Stimulated activated CD4-positive, alpha-beta T cell treated with anti-CD3 and anti-CD28 coated beads, Interleukin-15, amount 100 ng/mL, for 1 hour (primary cell): Measurements from ENCODE around the gene CEP112.
"Not testable (repeated sequence)": the region's sequence is repeated elsewhere in the genome, so short reads cannot be mapped to it uniquely, and the experiment has no call there.

Experiments
- DNase-seq, 2 donors: peaks; one replicate each; pipeline ENCODE4 v3.0.0-alpha.2; 2020; ENCODE audit warnings: low read depth in 1 of 2, low spot score in 1 of 2

The CEP112 gene

DNA sequence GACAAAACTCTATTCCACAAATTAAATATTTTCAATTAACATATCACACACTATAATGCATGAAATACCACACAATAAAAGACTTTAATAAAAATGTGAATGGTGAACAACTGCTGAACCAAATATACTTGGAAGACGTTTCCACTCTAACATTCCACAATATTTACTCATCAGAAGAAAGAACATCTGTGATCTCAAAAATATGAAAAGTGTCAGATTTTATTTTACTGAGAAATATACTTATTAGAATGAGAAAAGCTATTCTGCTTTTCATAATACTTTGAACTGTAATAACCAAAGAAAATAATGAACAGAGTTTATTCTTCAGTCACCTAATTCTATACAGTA lies 448.7 kb downstream of the CEP112 start:
- no peak for DNase-seq

DNA sequence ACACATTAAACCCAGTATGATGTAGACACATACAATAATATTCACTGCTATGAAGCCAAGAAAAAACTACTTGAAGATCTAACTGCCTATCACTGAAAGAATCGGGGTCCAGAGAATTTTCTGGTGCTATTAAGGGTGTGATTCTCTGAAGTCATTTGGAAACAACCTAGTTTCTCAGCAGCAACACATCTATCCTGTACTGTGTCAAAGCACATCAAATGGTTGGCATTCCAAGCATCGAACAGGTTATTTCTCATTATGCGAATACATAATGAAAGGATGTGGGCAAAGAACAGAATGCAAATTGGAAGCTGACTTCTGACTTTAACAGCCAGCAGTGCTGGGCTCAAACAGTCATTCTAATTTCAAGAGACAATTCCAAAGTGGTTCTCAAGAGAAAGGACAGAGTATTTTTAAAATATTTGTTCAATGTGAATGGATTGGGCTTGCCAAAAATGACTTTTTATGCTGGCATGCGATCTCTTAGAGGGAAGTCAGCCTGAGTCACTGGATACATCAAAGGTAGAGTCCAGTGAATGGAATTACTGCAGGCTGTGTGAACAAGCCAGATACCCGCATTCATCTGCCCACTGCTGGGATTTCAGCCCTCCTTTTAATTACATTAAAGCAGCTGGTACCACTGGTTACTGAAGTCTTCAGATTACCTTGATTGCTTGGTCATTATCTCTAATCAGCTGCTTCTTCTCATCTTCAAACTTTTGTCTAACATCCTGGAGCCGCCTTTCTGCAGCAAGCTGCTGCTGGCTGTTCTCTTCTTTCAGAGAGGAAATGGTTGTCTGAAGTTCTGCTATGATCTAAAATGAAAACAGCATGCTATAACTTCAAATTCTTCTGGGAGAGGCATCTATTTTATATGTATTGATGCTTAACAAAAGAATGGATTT lies 449.3 kb downstream of the CEP112 start:
- no peak for DNase-seq

DNA sequence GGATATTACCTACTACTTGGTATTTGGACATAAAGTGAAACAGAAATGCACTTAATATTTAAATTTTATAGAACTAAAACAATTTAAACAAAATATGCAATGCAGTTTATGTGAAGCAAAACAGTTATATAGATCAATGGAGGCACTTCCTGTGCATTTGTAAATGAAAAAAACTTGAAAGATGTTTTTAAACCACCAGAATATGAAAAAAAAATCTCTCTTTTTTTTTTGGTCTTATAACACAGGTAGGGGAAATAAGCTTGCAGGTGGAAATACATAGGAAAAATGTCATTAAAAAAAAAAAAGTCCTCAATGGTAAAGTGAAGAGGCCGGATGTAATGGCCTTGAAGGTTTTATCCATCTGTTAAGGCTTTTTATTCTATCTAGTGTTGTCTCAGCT lies 450.2 kb downstream of the CEP112 start:
- DNase-seq = no peak

DNA sequence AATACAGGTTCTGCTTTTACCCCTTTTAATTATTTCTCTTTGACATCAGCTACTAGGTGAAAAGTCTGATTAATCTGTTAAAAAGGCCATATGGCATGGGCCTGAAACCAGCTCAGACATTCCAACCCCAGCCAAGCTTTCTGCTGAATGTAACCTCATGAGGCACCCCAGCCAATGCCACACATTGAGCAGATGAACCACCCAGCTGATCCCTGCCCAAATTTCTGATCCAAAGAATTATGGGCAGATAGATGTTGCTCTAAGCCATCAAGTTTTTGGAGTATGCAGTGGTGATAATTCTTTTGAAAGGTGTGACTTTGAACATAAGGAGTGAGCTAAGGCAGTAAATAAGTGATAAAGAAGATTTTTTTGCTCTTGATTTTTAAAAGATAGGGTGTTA lies 452.9 kb downstream of the CEP112 start:
- DNase-seq = no peak

DNA sequence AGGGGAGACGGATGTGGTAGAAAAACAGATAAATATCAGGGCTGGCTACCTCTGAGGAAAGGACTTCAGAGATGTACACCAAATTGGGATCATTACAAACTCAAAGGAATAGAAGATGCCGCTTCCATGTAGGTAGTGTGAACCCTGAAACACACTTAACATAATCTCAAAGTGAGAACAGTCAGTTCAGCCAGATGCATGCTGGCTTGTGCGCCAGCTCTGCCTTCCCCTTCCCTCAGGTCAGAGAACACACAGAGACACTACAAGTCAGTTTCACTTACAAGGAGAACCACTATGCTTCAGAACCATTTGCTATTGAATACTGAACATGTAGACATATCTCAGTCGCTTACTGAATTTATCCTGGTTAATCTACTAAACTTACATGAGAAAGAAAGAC lies 454.5 kb downstream of the CEP112 start:
- DNase-seq = no peak

DNA sequence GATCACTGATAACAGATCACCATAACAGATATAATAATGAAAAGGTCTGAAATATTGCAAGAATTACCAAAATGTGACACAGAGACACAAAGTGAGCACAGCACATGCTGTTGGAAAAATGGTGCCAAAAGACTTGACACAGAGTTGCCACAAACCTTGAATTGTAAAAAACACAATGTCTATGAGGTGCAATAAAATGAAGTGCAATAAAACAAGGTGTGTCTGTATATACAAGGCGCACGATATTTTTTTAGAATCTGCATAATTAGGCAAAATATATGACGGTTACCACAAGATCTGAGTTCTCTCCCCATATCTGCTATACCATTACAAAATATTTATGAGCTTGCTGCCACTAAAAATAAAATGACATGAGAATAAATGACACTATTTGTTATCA lies 458.6 kb downstream of the CEP112 start:
- DNase-seq = no peak

DNA sequence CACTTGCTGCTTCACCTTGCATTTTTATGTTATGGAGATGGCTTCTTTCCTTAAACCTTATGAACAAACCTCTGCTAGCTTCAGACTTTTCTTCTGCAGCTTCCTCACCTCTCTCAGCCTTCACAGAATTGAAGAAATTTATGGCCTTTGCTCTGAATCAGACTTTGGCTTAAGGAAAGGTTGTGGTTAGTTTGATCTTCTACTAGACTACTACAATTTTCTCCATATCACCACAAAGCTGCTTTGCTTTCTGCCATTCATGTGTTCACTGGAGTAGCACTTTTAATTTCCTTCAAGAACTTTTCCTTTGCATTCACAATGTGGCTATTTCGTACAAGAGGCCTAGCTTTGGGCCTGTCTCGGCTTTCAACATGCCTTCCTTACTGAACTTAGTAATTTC lies 459.3 kb downstream of the CEP112 start:
- DNase-seq = not testable (repeated sequence)

DNA sequence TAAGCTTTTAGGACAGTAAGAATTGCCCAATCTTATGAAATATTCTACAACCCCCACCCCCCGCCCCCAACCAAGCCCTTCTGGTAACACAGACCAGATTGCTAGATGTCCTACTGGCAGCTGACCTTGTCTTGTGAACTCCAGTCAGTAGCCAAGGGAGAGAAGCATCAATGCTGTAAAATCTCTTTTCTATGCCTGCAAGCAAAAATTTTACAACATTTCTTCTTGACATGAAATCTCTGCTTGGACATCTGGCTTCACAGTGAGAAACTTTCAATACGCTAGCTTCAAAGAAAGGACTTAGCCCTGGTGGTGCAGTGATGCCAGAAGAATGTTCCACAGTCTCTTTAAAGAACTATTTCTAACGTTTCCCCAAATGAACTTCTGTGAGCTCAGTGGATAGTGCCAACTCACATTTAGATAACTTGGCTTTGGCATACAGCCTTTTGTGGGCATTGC lies 461.2 kb downstream of the CEP112 start:
- DNase-seq = no peak

DNA sequence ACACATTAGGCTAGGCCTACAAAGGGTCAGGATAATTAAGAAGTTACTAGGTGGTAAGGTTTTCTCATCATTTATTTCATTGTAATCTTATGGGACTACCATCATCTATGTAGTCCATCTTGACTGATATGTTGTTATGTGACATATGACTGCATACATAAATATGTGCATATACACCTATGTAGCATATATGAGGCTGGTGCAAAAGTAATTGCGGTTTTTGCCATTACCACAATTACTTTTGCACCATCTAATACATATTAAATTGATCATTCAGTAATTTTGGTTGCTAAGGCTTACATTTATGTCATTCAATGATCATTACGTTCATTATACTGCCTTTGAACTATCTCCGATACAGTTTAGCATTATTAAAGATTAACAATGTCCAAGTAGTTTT lies 462.7 kb downstream of the CEP112 start:
- no peak for DNase-seq

DNA sequence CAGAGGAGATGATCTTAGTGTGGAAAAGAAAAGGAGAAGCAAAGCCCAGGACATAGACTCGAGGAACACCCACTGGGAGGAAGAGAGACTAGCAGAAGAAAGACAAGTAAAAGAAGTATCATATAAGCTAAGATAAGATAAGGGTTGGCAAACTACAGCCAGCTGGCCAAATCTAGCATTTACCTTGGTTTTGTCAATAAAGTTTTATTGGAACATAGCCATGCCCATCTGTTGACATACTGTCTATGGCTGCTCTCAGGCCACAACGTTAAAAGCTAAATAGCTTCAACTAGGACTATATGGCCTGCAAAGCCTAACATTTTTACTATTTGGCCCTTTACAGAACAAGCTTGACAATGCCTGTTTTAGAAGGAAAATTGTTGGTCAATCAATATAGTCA lies 464.1 kb downstream of the CEP112 start:
- DNase-seq = no peak

DNA sequence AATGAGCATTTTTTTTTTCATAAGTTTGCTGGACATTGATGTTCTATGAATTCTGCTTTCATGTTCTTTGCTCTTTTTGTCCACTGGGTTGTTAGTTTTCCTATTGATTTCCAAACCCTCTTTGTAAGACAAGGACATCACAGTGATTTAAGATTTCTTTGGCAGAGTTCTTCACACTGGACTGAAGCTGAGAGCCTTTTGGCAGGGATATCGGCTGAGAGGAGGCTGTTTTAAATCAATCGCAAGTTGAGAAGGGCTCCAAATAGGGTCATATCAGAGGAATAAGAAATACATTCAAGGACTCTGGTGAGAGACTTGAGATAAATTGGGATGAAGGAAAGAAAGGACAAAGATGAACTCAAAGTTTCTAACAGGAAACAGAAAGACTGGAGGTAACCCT lies 464.7 kb downstream of the CEP112 start:
- no peak for DNase-seq

DNA sequence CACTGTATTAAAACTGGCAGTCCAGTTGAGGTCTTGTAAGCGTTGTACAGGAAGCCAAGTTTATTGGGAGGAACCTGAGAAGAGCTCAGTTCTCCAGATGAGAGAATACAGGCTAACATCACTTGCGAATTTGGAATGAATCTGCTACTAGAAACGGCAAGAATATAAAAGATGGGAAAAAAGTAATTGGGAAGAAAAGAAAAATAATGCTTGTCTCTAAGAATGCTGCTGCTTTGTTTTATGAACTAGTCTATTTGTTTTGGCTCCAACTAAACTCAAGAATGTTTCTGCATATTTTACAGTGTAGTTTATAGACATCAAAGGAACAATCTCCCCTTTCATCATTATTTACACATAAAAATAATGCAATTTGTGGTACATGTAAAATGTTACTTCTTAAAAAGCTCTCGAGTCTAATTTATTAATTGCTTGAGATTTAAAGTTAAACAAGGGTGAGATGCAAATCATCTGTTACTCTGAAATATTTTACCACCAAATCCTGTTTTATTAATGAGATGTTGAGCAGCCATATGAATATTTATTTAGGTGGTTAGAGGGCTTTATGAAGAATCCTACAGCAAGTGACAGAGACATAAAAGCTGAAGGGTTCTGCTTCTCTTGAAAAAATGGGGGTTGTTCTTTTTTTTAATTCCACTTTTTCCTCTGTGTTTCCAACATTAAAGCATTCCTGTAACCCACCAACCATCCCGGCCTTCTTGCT lies 468.3 kb downstream of the CEP112 start:
- no peak for DNase-seq

DNA sequence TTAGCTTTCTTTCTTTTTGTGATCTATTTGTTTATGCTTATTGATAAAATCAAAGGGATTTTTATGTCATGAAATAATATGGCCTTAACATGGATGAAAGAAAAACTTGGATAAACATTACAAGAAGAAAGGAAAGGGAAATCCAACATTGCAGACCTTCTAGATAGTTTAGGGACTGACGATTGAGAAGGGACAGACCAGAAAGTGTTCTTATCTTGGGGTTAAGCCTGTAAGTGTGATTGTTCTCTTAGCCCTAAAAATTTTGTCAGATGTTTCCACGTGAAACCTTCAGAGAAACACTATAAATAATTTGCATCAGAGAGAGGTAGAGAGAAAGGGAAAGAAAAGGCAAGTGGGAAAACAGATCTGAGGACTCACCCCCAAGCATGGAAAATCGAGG lies 473.3 kb downstream of the CEP112 start:
- DNase-seq = no peak

DNA sequence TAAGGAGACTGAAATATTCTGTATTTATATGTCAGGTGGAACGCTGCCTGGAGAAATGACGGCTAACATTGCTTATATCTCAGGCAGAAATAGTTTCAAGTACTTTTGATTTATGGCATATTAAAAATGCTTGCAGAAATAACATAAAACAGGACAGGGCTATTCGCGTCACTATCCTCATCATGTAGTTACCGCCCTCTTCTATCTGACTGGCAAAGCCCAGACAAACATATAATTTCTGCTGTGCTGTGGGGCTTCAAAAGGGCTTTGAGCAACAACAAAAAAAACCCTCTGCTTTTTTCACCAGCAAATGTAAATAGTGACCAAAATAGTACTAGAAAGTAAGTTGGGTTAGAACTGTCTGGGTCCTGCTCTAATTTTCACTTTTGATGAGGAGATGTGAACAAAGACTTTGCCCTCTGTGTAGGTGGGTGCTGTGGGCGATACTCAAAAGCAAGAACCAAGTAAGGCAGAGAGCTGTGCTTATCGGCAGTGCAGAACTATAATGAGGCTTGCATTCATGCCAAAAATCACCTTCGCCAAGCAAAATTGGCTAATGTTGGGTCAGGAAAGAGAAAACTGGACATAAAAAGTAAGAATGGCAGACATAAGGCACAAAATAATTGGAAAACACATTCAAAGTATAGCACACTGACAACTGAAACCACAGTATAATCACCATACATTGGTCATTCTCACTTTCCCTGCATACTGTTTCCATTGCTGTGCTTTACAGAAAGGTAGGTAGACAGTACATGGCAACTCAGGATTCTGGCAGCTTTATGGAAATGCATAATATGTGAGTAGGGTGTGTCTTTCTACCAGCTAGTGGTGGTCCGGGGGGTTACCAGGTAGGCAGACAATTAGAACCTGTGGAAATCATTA lies 479.3 kb downstream of the CEP112 start:
- DNase-seq = no peak

DNA sequence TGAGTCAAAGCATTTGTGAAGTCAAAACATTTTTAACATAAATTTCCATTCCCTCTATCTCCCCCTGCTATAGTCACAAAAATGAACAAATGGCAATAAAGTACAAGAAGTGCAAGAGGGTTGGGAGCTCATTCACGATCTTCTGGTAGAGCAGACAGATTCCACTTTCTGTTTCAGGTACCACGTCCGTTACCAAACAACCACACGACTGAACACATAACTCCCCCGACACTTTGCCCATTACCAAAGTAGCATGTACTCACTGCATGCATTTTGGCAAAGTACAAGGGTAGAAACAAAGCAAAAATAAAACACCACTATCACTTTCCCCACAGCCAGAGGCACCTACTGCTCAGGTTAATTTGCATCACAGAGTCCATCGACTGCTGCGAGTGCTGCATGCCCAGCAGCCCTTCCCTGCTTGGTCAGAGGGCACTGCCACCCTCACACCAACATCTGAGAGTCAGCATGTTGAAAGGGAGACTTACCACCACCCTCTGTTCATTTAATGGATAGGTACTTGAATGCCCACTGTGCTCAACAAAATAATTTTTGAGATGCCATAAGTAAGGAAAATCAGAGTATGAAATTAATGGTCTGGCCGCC lies 480.2 kb downstream of the CEP112 start:
- DNase-seq = no peak

DNA sequence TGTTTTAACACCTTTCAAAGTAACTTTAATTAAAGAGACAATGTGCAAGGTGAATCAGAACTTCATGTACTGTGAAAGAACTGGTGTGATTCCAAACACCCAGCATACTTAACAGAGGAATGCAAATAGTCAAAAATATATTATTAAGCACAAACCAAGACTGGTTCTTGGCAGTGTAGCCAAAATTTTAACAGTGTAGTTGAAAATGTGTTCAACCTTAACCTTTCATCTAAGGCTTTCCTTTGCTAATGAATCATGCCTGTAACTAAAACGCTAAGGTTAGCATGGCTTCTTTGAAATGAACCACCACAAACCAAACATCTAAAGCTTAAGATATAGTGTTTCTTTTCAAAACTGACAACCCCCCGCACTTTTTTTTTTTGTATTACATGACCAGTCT lies 484.2 kb downstream of the CEP112 start:
- no peak for DNase-seq

DNA sequence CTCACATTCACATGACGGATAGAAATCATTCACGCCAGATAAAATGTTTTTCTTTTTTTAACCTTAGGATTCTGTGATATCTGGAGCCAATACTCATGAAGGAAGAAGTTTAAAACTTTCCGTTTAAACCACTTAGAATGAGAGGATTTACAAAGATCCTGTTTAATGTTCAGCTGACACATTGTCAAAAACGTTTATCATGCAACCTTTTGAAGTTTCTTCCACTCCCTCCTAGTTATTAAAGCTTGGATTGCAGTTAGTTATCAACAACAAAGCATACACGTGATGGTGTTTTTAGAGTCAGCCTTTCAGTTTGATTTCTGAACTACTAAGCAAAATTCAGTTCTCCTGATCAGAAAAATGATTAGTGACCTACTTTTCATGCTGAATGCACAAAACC lies 487.2 kb downstream of the CEP112 start:
- no peak for DNase-seq

DNA sequence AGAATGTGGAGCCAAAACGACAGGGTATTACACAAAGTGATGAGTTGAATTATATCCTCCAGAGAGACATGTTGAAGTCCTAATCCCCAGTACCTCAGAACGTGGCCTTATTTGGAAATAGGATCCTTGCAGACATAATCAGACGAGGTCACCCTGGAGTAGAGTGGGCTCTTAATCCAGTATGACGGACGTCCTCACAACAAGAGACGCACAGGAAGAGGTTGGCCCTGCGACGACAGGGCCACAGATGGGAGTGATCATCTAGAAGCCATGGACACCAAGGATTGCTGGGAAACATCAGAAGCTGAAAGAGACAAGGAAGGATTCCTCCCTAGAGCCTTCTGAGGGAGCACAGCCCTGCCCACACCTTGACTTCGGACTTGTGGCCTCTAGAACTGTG lies 488.0 kb downstream of the CEP112 start:
- no peak for DNase-seq

DNA sequence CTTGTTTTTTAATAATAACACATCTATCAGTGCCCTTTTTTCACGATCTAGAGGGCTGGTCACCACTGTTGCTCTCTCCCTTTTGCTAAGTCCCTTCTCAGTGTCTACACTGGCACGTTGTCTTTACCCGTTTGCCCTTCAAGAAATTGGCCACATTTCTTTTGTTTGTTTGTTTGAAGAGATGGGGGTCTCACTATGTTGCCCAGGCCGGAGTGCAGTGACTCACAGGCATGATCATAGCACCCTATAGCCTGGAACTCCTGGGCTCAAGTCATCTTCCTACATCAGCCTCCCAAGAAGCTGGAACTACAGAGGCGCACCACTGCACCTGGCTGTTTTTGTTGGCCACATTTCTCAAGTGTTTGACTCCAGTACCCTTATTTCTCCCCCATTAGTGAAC lies 492.5 kb downstream of the CEP112 start:
- DNase-seq = no peak

DNA sequence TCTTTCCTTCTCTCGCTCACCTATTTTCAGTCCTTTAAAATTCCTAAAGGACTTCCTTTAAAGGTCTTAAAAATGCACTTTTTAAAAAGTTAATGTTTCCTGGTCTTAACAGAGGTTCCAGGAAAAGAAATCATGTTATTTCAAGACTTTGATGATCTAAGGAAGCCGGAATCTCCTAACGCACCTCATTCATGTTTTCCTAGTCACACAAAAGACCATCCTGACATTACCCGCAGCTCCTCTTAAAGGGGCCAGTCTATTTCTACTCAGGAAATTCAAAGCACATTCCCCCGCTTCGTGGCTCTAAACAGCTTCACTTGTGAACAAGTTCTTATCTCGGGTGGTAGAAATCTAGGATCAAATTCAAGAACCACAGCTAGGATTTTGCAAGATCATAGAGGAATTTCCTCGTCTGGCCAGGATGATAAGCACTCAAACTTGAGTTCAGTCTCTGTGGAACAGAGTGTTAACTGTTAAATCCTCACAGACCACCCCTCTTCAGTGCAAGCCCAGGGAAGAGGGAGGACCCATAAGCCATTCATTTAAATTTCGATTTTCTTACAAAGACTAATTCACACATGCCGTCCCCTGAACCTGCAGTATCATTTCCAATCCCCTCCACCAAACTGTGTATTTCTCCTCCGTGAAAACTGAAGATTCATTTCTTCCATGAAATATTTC lies 493.4 kb downstream of the CEP112 start:
- no peak for DNase-seq

DNA sequence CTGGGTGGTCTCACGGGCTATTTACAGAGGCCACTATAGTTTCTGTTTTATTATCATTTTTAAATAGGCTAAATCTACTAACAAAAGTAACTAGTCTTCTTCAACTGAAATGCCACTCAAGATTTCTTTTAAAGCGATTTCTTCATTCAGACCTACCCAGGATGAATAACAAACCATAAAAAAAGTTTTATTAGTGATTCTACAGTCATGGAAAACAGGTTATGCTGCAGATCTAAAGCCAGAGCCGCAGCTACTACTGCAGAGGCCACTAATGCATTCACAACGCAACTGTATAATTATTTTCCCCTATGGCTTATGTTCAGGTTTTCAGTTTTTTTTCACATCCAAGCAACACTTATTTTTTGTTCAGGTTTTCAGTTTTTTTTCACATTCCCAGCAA lies 494.3 kb downstream of the CEP112 start:
- no peak for DNase-seq
